GM18868 (cell line): ENCODE results near the gene WDR18.
"Not testable (repeated sequence)": the region's sequence is repeated elsewhere in the genome, so short reads cannot be mapped to it uniquely, and the experiment has no call there.

Source experiments
- ATAC-seq: cut with Tn5 transposase; IDR thresholded peaks from one replicate; pipeline ENCODE4 v1.9.1; 2021; ENCODE audit warnings: mild to moderate bottlenecking, moderate library complexity; ENCODE audit not compliant: unreplicated experiment

WDR18 gene

GRCh38 chr19:1018393-1018792, 34.2 kb downstream of the WDR18 start:
- ATAC-seq, result no peak

- ATAC-seq, result no peak
These were observed 34.9 kb downstream of the WDR18 start for GRCh38 chr19:1018932-1019615.

GRCh38 chr19:1019616-1019961, 35.4 kb downstream of the WDR18 start:
- no peak for ATAC-seq

- no peak for ATAC-seq
These were observed 36.1 kb downstream of the WDR18 start for GRCh38 chr19:1019980-1020867.

- ATAC-seq, result peak; percentile 80
These were observed 36.8 kb downstream of the WDR18 start, which contains the start of gene TMEM259 for GRCh38 chr19:1020868-1021425. Gene TMEM259 (minus strand): TSS chr19:1021123. CDS start chr19:1020996, 127 bp downstream.

- ATAC-seq, result not testable (repeated sequence)
These were observed 39.7 kb downstream of the WDR18 start for GRCh38 chr19:1023883-1024188.

GRCh38 chr19:1025080-1025479, 40.9 kb downstream of the WDR18 start:
- not testable (repeated sequence) for ATAC-seq

- peak; percentile 62 for ATAC-seq
These were observed 42.0 kb downstream of the WDR18 start, which contains the start of gene CNN2 for GRCh38 chr19:1025960-1026782. Gene CNN2 (plus strand): TSS chr19:1026608. CDS start chr19:1026662, 54 bp downstream.

GRCh38 chr19:1026783-1027649, 42.9 kb downstream of the WDR18 start:
- no peak for ATAC-seq

- no peak for ATAC-seq
These were observed 43.5 kb downstream of the WDR18 start for GRCh38 chr19:1027650-1028061.

- no peak for ATAC-seq
These were observed 44.1 kb downstream of the WDR18 start for GRCh38 chr19:1028062-1028926.

GRCh38 chr19:1032264-1032867, 48.2 kb downstream of the WDR18 start:
- no peak for ATAC-seq

- ATAC-seq, result no peak
These were observed 52.0 kb downstream of the WDR18 start for GRCh38 chr19:1035998-1036621.

- no peak for ATAC-seq
These were observed 53.5 kb downstream of the WDR18 start for GRCh38 chr19:1037621-1038064.

GRCh38 chr19:1038978-1039645, 55.0 kb downstream of the WDR18 start:
- no peak for ATAC-seq

- ATAC-seq, result peak; percentile 81
These were observed 55.7 kb downstream of the WDR18 start, which contains the start of gene ABCA7 for GRCh38 chr19:1039646-1040475. Gene ABCA7 (plus strand): TSS chr19:1040107. CDS start chr19:1041362, 1,255 bp downstream.
